Thyroid gland (tissue), 4 donors: ENCODE results near the gene NGDN. TPM values are rescaled to one million over a fixed set of nuclear protein-coding genes. Genes with fewer than 3 reads are reported as not detected.
A peak's percentile ranks its signal among the peaks of the same experiment; 100 is the strongest.

Experiments used
- DNase-seq, 2 donors: peaks; one replicate each; pipeline ENCODE4 v3.0.0-alpha.2; 2019
- H3K27ac ChIP-seq, 3 donors: fragments of 200-600 bp; sonication (generic); 1 replicate in 2 of 3; 2 replicates in 1 of 3; pipeline ENCODE4 v1.5.1; 2016 to 2019; ENCODE audit warnings: mild to moderate bottlenecking in 1 of 3, moderate library complexity in 1 of 3
- H3K27me3 ChIP-seq: fragments of 200-600 bp; sonication (generic); one replicate; pipeline ENCODE4 v1.5.1; 2019
- H3K36me3 ChIP-seq, 2 donors: fragments of 200-600 bp; sonication (generic); one replicate each; pipeline ENCODE4 v1.5.1; 2016 to 2019
- H3K4me1 ChIP-seq, 2 donors: fragments of 200-600 bp; sonication (generic); one replicate each; pipeline ENCODE4 v1.5.1; 2017 to 2019
- H3K4me3 ChIP-seq, 3 donors: fragments of 200-600 bp; sonication (generic); replicated peaks in 1 of 3; 1 replicate in 2 of 3; 2 replicates in 1 of 3; pipeline ENCODE4 v1.5.1; 2016; ENCODE audit warnings: mild to moderate bottlenecking in 1 of 3
- H3K9me3 ChIP-seq: fragments of 200-600 bp; sonication (generic); one replicate; pipeline ENCODE4 v1.5.1; 2017
- CTCF ChIP-seq, 6 experiments: fragments of 200-600 bp in 3 of 6; fragments of 450-650 bp in 3 of 6; sonication (generic) in 3 of 6; IDR thresholded peaks; one replicate each; pipeline ENCODE4 v1.5.1; 2016 to 2019; ENCODE audit warnings: antibody characterized with exemption in 6 of 6, mild to moderate bottlenecking in 2 of 6, inconsistent platforms in 1 of 6, moderate library complexity in 1 of 6
- POLR2A ChIP-seq, 2 donors: fragments of 450-650 bp; IDR thresholded peaks; one replicate each; pipeline ENCODE4 v1.6.1; 2017; ENCODE audit warnings: antibody characterized with exemption in 2 of 2, mild to moderate bottlenecking in 2 of 2, moderate library complexity in 1 of 2
- WGBS, 2 donors: methylation state at CpG; one replicate each; pipeline ENCODE4 v1.1.5; 2017; 5-methylcytosine and 5-hydroxymethylcytosine counted together
- intact Hi-C: fragments of 100-400 bp; cut with DNase I; formaldehyde crosslinking; loops from one replicate; pipeline ENCODE4 v1.15.1; 2023
- total RNA-seq, 4 donors: library from RNA; depleted of rRNA; stranded (reverse); fragments of >200 nt; gene quantifications; one replicate each; pipeline ENCODE4 v1.2.3, GENCODE V29; 2016

The NGDN gene
- total RNA-seq, 4 donors from 2014 or later = 31.3 to 51.1 (median 39.7) TPM

- DNase-seq = no peak
- WGBS, 2 donors = 61 to 65% methylated on average over 7 of the region's 10 CpGs
- Histone ChIP-seq H3K4me1 (peaks cover 0 to 11% of the 10 kb centered on the region in 2 donors), H3K27ac (no peak within 1 kb of the TSS), H3K36me3 (no peaks in the 10 kb centered on the region), H3K27me3 (no peaks in the 10 kb centered on the region), H3K4me3 (no peak within 1 kb of the TSS), H3K9me3 (no peaks in the 10 kb centered on the region)
- TF ChIP-seq POLR2A (IDR thresholded peaks at IDR 0.05) (no peak), CTCF (IDR thresholded peaks at IDR 0.05) (no peak)
- intact Hi-C loops = no loop called here
Measured at GRCh38 chr14:23435543-23436326, 33.8 kb upstream of the NGDN start, which contains the start of gene MYH7. Gene MYH7 (minus strand): TSS chr14:23435660. CDS start chr14:23433732, 1,928 bp downstream.

GRCh38 chr14:23436327-23437132 lies 33.0 kb upstream of the NGDN start:
- 33 to 45% methylated on average over 13 to 14 of the region's 15 CpGs for WGBS, 2 donors
- DNase-seq = peak; percentile 89 to 90
- Histone ChIP-seq H3K27ac (no peak overlapping the region), H3K4me1 (peaks cover 0 to 11% of the 10 kb centered on the region in 2 donors), H3K36me3 (no peaks in the 10 kb centered on the region), H3K4me3 (no peak overlapping the region), H3K27me3 (no peaks in the 10 kb centered on the region), H3K9me3 (no peaks in the 10 kb centered on the region)
- TF ChIP-seq CTCF (IDR thresholded peaks at IDR 0.05) (no peak), POLR2A (IDR thresholded peaks at IDR 0.05) (no peak)
- intact Hi-C loops = no loop called here

- Histone ChIP-seq H3K9me3 (no peaks in the 10 kb centered on the region), H3K4me3 (no peak overlapping the region), H3K27me3 (no peaks in the 10 kb centered on the region), H3K36me3 (no peaks in the 10 kb centered on the region), H3K4me1 (peaks cover 0 to 11% of the 10 kb centered on the region in 2 donors), H3K27ac (no peak overlapping the region)
- WGBS, 2 donors = 74 to 84% methylated on average over 7 of the region's 8 CpGs
- DNase-seq = no peak
- TF ChIP-seq POLR2A (IDR thresholded peaks at IDR 0.05) = no peak
- no peak for TF ChIP-seq CTCF (IDR thresholded peaks at IDR 0.05)
- intact Hi-C loops = no loop called here
Measured at GRCh38 chr14:23437133-23438100, 32.1 kb upstream of the NGDN start.

GRCh38 chr14:23438101-23438971 lies 31.2 kb upstream of the NGDN start:
- intact Hi-C loops = no loop called here
- H3K27ac ChIP-seq = no peak overlapping the region
- H3K4me1 ChIP-seq = peaks cover 0 to 11% of the 10 kb centered on the region in 2 donors
- H3K9me3 ChIP-seq = no peaks in the 10 kb centered on the region
- H3K27me3 ChIP-seq = no peaks in the 10 kb centered on the region
- WGBS, 2 donors = 70 to 75% methylated on average over 15 of the region's 15 CpGs
- no peak for DNase-seq
- TF ChIP-seq CTCF (IDR thresholded peaks at IDR 0.05) = no peak
- H3K4me3 ChIP-seq = no peak overlapping the region
- H3K36me3 ChIP-seq = no peaks in the 10 kb centered on the region
